HG03457 (cell line): ENCODE results near the gene ICAM3.
"Not testable (repeated sequence)": the region's sequence is repeated elsewhere in the genome, so short reads cannot be mapped to it uniquely, and the experiment has no call there.

ENCODE experiments used
- ATAC-seq: cut with Tn5 transposase; IDR thresholded peaks from one replicate; pipeline ENCODE4 v1.9.1; 2021; ENCODE audit warnings: moderate number of reproducible peaks; ENCODE audit not compliant: unreplicated experiment

Gene ICAM3, protein sequence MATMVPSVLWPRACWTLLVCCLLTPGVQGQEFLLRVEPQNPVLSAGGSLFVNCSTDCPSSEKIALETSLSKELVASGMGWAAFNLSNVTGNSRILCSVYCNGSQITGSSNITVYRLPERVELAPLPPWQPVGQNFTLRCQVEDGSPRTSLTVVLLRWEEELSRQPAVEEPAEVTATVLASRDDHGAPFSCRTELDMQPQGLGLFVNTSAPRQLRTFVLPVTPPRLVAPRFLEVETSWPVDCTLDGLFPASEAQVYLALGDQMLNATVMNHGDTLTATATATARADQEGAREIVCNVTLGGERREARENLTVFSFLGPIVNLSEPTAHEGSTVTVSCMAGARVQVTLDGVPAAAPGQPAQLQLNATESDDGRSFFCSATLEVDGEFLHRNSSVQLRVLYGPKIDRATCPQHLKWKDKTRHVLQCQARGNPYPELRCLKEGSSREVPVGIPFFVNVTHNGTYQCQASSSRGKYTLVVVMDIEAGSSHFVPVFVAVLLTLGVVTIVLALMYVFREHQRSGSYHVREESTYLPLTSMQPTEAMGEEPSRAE

DNA sequence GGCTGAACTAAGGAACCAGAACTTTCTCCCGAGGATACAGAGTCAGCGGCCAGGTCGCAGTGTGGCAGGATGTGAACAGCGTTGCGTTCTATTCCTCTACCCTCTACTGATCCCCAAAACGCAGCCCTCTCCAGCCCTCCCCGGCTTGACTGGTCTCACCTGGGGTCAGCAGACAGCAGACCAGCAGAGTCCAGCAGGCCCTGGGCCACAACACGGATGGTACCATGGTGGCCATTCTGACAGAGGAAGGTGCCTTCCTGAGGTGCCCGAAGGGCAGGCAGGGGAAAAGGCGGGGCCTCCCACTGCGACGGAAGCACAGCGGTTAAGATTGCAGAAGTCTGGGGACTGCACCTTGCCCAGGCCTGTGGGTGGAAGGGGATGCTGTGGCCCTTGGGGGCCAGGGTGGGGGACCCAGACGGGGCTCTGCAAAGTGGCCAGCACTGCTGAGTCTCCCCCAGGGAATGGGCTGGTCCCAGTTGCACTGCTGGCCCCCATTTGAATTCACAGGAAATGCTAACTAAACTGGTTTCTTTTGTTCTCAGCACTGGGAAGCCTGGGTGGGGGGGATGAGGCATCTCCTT, at the start of gene ICAM3:
Gene ICAM3, minus strand, starts transcription at position 245 of the 581 bp plus-strand sequence. Its CDS starts 10 bp downstream, at position 235.
- no peak for ATAC-seq

DNA sequence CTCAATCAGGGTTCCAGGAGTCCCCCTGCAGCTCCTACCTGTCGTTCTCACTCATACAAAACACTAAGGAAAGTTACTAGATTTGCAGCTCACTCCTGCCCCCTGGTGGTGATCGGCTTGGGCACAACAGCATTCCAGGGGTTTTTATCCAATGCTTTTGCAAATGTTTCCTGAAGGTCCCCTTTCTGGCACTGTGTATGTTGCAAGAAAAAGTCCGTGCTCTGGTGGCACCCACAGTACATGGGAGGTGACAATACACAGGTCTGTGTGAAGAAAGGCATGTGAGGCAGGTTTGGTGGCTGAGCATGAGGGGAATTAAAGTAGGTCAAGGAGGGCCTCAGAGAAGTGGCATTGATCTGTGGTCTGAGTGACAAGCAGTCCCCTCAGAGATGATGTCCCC, 49.5 kb upstream of the ICAM3 start:
- no peak for ATAC-seq

DNA sequence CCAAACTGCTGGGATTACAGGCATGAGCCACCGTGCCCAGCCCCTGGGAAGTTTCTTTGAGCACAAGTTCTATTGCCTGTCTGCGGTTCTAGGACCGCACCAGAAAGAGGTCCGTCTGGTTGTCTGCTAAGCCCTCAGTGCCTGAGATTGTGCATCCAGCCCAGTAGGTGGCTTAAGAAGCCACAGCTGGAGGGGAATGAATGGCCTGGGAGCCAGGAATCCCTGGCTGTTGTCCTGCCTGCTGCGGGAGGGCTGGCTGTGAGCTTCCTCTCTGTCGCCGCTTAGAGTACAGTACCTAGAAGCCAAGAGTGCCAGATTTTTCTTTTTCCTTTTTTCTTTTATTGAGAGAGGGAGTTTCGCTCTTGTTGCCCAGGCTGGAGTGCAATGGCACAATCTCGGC, 45.2 kb upstream of the ICAM3 start:
- no peak for ATAC-seq

DNA sequence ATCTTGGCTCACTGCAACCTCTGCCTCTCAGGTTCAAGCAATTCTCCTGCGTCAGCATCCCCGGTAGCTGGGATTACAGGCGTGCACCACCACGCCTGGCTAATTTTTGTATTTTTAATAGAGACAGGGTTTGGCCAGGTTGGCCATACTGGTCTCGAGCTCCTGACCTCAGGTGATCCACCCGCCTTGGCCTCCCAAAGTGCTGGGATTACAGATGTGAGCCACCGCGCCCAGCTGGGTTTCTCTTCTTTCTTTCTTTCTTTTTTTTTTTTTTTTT, 43.7 kb upstream of the ICAM3 start:
- not testable (repeated sequence) for ATAC-seq

DNA sequence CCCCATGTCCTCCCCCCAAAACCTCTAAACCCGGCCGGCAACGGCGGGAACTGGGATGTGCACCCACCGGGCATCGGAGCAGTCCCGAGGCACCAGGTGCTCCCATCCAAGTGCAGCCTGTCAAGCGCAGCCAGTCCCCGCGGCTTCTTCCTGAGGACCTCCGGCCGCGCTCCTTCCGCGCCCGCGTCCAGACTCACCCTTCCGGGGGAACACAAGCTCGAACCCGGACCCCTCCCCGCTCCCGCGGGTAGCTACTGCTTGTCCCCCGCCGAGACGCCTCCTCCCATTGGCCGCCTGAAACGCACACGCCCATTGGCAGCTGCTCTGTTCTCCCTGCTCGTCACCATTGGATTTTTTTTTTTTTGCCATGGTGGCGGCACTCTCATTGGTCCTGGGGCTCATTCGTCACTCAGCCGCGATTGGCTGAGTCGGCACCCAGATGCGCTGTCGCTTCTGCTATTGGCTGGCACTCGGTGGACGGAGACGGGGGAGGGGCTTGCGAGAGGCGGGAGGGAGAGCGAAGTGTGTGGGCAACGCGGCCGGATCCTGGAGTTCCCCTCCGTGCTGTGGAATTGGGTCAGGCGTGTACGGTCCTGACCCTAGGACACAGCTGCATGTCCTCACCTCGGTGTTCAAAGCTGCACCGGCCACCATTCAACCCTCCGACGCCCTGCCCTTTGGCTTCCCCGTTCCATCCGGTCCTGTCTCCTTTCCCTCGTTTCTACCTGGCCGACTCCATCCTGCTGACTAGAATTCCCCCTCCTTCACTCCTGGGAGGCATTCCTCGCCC, 41.1 kb upstream of the ICAM3 start, which contains the start of gene TYK2:
Gene TYK2, minus strand, starts transcription at position 260 of the 790 bp plus-strand sequence. CDS start 2,166 bp downstream, outside the sequence.
- peak; percentile 71 for ATAC-seq

DNA sequence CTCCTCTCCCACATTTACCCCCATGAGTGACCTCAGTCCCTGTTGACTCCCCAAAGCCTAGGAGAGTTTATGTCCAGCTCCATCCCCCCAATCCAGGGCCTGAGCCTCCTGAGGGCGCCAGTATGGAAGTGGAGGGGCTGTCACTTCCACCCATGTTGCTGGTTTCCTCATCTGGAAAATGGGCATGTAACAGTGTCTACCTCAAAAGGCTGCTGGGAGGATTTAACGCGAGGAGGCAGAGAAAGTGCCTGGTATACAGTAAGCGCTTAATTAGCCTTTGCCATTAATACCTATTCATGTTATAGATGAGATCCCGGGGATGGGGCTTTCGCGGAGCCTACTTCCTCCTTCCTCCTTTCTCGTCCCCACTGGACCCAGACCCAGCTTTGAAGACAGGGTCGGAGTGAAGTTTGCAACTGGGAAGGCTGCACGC, 40.5 kb upstream of the ICAM3 start:
- no peak for ATAC-seq

DNA sequence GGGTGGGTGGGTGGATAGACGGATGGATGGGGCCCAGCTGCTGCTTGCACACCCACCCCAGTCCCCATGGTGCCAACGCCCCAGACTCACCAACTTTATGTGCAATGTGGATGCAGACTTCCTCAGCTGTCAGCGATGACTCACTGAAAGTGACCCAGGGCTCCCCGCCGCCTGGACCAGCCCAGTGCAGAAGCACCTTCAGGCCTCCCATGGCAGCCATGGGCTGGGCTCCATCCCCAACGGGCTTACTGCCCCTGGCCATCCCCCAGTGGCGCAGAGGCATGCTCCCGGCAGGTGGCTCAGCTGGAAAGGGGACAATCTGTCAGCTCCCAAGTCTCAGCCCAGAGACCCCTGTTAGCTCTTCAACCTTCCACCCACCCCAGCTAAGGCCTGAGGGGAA, 38.7 kb upstream of the ICAM3 start:
- ATAC-seq = no peak

DNA sequence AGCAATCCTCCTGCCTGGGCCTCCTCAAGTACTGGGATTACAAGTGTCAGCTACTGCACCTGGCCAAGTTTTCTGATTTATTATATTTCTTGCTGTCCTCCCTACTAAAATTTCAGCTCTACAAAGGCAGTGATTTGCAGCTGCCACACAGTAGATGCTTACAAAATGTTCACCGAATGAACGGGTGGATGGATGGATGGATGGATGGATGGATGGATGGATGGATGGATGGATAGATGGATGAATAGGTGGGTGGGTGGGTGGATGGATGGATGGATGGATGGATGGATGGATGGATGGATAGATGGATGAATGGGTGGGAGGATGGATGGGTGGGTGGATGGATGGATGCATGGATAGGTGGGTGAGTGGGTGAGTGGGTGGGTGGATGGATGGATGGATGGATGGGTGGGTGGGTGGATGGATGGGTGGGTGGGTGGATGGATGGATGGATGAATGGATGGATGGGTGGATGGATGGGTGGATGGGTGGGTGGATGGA, 37.8 kb upstream of the ICAM3 start:
- ATAC-seq = not testable (repeated sequence)

DNA sequence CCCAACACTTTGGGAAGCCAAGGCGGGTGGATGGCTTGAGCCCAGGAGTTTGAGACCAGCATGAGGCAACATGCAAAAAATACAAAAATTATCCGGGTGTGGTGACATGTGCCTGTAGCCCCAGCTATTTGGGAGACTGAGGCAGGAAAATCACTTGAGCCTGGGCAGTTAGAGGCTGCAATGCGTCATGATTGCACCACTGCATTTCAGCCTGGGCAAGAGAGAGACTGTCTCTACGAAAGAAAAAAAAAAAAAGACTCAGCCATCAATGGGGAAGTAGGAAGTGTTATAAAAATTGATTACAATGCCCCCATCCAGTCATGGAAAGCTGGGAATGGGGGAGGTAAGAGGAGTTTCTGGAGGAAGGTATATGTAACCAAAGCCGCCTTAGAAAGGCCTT, 35.5 kb upstream of the ICAM3 start:
- no peak for ATAC-seq

DNA sequence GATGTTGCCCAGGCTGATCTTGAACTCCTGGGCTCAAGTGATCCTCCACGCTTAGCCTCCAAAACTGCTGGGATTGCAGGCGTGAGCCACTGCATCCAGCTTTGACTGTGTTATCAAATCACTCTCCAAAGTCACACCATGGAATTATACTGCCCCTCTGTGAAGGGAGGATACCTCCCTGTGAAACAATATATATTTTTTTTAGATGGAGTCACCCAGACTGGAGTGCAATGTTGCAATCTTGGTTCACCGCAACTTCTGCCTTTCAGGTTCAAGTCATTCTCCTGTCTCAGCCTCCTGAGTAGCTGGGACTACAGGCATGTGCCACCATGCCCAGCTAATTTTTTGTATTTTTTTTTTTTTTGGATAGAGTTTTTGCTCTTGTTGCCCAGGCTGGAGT, 33.3 kb upstream of the ICAM3 start:
- ATAC-seq = no peak

DNA sequence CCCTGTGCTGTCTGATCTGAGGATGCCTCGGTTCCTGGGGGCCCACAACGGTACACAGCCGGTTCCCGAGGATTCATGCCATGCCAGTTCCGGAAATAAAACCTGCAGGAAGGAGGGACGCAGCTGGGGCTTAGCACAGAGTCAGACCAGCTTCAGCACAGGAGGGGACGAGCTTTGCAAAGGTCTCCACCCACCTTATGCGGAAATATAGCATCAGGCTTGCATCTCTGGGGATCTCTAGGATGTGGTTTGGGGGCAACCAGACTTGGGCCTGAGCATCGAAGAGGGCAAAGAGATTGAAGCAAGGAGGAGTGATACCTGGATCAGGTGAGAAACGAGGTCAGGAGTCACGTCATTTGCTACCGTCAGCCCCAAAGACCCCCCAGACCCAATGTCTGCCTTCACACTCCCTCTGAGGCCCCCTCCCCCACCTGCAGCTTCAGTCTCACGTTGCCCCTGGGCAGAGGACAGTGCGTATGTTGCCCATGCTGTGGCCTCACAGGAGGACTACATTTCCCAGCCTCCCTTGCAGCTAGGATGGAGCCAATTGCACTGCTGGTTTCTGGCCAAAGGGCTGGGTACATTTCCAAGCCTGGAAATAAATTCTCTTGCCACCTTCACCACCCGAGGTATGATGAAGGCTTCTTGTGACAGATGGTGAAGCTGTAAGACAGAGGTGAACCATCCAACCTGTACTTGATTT, 28.8 kb upstream of the ICAM3 start:
- no peak for ATAC-seq

DNA sequence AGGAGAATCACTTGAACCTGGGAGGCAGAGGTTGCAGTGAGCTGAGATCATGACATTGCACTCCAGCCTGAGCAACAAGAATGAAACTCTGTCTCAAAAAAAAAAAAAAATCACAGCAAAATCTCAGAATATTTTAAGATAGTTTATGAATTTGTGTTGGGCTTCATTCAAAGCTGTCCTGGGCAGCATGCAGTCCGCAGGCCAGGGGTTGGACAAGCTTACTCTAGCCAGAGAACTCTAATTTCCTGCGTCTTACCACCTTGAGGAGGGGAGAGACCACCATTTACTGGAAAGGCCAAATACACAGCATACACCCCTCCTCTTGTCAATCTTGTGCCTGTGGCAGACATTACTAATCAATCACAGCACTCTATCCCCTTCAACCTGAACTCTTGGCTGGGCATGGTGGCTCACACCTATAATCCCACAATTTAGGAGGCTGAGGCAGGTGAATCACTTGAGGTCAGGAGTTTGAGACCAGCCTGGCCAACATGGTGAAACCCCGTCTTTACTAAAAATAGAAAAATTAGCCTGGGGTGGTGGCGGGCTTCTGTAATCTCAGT, 27.6 kb upstream of the ICAM3 start:
- ATAC-seq = not testable (repeated sequence)

DNA sequence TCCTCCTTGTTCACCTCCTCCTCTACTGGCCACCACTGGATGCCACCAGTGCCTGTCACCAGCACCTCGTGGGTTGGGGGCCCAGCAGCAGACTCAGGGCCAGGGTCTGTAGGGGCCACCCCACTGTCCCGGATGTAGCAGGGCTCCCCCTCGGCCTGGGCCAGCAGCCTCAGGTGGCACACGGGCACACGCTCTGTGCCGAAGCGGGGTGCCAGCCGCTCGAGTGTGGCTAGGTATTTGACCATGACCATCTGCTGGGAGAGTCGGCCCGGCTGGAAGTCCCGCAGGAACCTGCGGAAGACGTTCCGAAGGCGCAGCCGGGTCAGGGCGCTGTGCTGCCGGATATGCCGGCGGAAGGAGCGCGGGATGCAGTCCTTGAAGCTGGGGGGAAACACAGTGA, 26.1 kb upstream of the ICAM3 start:
- no peak for ATAC-seq

DNA sequence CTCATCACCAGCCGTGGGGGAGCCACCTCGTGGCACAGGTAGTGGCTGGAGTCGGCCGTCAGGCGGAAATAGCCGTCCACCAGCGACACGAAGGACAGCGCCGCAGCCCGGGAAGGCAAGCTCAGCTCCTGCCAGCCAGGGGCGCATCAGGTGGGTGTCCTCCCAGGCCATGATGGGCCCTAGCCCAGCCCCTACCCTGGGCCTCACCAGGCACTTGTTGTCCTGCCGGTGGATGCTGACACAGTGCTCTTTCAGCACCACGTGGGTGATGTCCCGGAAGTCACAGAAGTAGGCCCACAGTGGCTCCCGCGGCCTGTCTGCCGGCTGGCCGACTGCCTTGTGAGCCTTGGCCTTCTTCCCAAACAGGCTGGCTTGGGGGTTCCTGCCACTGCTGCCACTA, 25.2 kb upstream of the ICAM3 start:
- no peak for ATAC-seq

DNA sequence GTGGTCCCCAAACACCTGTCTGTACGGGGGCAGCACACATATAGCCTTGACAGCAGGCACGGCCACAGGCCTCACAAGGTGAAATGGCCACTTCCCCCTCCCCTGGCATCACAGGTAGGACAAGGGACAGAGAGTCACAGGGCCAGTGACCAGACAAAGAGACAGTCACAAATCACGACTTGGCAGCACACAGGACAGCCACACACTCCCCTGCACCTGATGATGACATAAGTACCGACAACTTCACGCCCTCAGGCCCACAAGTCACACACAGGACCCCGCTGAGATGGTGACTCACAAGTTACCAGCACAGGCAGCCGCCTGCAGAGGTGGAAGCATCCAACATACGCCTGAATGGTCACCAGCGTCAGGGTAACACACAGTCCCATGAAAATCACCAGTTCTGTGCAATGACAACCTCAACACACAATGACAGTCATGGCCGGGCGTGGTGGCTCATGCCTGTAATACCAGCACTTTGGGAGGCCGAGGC, 24.4 kb upstream of the ICAM3 start:
- ATAC-seq = no peak

DNA sequence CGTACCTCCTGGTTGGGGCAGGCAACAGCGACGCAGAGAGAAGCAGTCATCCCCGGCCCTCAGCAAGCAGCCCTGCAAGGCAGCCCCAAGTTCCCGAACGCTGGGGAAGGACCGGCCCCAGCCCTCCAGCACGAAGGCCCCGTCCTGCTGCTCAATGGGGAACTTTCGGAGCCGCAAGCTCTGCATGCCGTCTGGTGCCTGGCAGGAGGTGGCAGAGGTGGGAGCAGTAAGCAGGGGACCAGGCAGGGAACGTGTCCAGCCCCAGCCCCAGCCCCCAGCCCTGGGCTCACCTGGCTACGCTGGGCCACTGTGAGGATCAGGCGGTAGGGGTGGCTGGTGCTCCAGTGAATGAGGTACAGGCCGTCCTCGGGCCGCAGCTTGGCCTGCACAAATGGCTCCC, 22.8 kb upstream of the ICAM3 start:
- ATAC-seq = no peak

DNA sequence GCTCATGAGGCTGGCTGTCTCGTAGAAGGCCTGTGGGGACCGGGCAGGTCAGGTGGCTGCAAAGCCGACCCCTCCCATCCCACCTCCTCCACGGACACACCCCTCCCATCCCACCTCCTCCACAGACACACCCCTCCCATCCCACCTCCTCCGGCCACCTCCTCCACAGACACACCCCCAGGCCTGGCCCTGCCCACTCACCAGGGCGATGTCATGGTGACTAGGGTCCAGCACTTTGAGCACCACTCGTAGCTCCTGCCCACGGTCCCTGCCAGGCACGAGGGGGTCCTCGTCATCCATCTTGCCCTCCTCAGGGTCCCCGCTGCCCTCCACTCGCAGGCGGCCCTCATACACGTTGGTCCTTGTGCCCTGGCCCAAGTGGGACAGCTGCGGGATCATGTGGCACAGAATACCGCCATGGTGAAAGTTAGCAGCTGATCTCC, 22.2 kb upstream of the ICAM3 start:
- ATAC-seq = no peak

DNA sequence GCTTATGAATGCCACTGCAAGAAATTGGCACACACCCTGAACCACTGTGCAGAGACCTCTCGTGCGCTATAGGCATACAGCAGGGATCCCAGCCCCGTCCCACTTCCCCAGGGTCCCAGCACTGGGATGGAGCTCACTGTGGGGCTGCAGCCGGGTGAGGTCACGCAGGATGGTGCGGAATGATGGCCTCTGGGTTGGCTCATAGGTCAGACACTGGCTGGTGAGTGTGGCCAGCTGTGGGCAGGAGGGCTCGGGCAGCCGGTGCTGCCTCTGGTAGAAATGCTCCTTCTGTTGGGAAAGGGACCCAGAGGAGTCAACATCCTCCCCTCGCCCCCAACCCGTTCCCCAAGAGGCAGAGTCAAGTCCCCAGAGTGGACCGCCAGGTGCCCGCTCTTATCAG, 17.0 kb upstream of the ICAM3 start:
- ATAC-seq = no peak

DNA sequence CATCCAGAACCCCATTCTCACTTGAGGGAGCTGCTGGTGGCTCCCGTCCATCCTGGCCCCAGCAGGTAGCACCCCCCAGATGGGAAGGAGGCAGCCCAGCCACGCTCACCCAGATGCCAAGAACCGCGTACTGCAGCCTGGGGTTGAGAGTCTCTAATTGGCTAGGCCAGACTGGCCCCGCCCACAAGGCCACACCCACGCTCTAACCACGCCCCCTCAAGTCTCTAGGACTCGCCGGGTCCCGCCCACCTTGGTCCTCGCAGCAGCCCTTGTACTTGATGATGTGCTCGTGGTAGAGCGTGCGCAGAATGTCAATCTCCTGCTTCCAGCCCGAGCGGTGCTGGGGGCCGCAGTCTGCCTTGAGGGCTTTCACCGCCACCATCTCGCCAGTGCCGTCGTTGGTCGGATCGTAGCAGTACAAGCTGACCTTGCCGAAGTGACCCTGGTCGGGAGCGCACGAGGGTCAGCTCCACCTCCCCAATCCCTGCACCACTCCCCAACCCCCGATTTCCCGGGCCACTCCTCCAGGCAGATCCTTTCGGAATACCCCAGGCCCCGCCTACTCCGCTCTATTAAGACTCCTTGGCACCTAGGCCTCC, 14.5 kb upstream of the ICAM3 start:
- ATAC-seq = no peak
